Adrenal gland (tissue), 12 donors: ENCODE results near the gene PTPN3. TPM values are rescaled to one million over a fixed set of nuclear protein-coding genes. Genes with fewer than 3 reads are reported as not detected.

Experiments
- DNase-seq, 7 donors: peaks; one replicate each; pipeline ENCODE4 v3.0.0-alpha.2; 2019 to 2020
- H3K27ac ChIP-seq, 5 donors: fragments of 200-600 bp; sonication (generic) in 4 of 5; 1 replicate in 3 of 5; 2 replicates in 2 of 5; pipeline versions ENCODE4 v1.5.1 to v1.8.0; 2016 to 2020; ENCODE audit warnings: mild to moderate bottlenecking in 1 of 5
- H3K27me3 ChIP-seq: fragments of 200-600 bp; 2 replicates; pipeline ENCODE4 v1.8.0; 2021
- H3K36me3 ChIP-seq, 2 donors: fragments of 200-600 bp; replicated peaks in 1 of 2; 1 replicate in 1 of 2; 2 replicates in 1 of 2; pipeline versions ENCODE4 v1.5.1 to v1.8.0; 2018 to 2022
- H3K4me1 ChIP-seq, 2 donors: fragments of 200-600 bp; replicated peaks in 1 of 2; 1 replicate in 1 of 2; 2 replicates in 1 of 2; pipeline versions ENCODE4 v1.5.1 to v1.8.0; 2018 to 2021
- H3K4me3 ChIP-seq, 4 donors: fragments of 200-600 bp; sonication (generic) in 3 of 4; one replicate each; pipeline ENCODE4 v1.5.1; 2016 to 2018
- H3K9me3 ChIP-seq, 3 donors: fragments of 200-600 bp; sonication (generic) in 1 of 3; replicated peaks in 1 of 3; 1 replicate in 2 of 3; 2 replicates in 1 of 3; pipeline versions ENCODE4 v1.5.1 to v1.8.0; 2016 to 2021
- CTCF ChIP-seq, 6 experiments: fragments of 450-650 bp in 4 of 6; fragments of 200-600 bp in 2 of 6; sonication (generic) in 1 of 6; IDR thresholded peaks; 1 replicate in 5 of 6; 2 replicates in 1 of 6; pipeline versions ENCODE4 v1.5.1 to v1.8.0; 2016 to 2021; ENCODE audit warnings: antibody characterized with exemption in 6 of 6, mild to moderate bottlenecking in 2 of 6, moderate library complexity in 1 of 6
- POLR2A ChIP-seq, 2 donors: fragments of 450-650 bp; IDR thresholded peaks; one replicate each; pipeline ENCODE4 v1.6.1; 2017; ENCODE audit warnings: antibody characterized with exemption in 2 of 2, mild to moderate bottlenecking in 2 of 2, moderate library complexity in 1 of 2
- WGBS, 4 donors: extraction: QIAGEN DNeasy Blood & Tissue Kit in 2 of 4; methylation state at CpG; one replicate each; pipeline versions ENCODE4 v1.1.5 to v1.1.7; 2013 to 2017; 5-methylcytosine and 5-hydroxymethylcytosine counted together
- intact Hi-C, 2 donors: fragments of 100-400 bp; cut with DNase I; formaldehyde crosslinking; loops; one replicate each; pipeline versions ENCODE4 v1.14.1 to v1.15.0; 2022 to 2023
- polyA plus RNA-seq, 3 donors: library from polyadenylated mRNA; stranded (reverse); fragments of 200-250 nt in 2 of 3; fragments of 350-450 nt in 1 of 3; fragmentation: Illumina TruSeq in 1 of 3; extraction: RNeasy Lipid Tissue Mini Kit (QIAGEN cat#74804) in 1 of 3; gene quantifications; one replicate each; pipeline ENCODE4 v1.2.3, GENCODE V29; 2013 to 2014
- total RNA-seq, 9 donors: library from RNA; depleted of rRNA in 4 of 9; stranded (reverse); fragments of >200 nt in 4 of 9; fragments of 120-200 nt in 1 of 9; fragmentation: NEBNext Ultra II Directional in 1 of 9; extraction: Animal tissue kit (Norgen Biotek cat#: 25700) in 1 of 9; gene quantifications; one replicate each; pipeline versions ENCODE4 v1.1.0 to v1.2.4, GENCODE V29; 2013 to 2023
- donor health status: healthy with polysubstance abuse.
- donor health status: Bipolar disorder and iron deficiency.
- donor health status: DM: yes; HTN: yes; CAD: no.
- donor health status: DM: no; HTN: no; CAD: no.
- donor health status: DM: no; HTN: no; CAD: no.
- donor health status: DM: yes; HTN: yes; CAD: no.

The PTPN3 gene
- total and polyA plus RNA-seq, 12 donors, result 1.6 to 6.1 (median 3.0) TPM

GRCh38 chr9:109440797-109441287 lies 57.3 kb downstream of the PTPN3 start:
- no peak for TF ChIP-seq POLR2A (IDR thresholded peaks at IDR 0.05)
- TF ChIP-seq CTCF (IDR thresholded peaks at IDR 0.05), result peak; percentile 71 to 91 (median 84)
- intact Hi-C loops, result no loop called here

GRCh38 chr9:109440117-109440515 lies 58.0 kb downstream of the PTPN3 start:
- WGBS, 4 donors, result 12 to 39% (median 30%) methylated on average over 3 of the region's 3 CpGs
- intact Hi-C loops, result no loop called here

More at GRCh38 chr9:109440797-109441287, 57.3 kb downstream of the PTPN3 start:
- no peaks in the 10 kb centered on the region for H3K27me3 ChIP-seq
- peak overlapping the region in 3 of 5 donors; percentile 82 to 86 (median 85) for H3K27ac ChIP-seq
- H3K9me3 ChIP-seq, result no peaks in the 10 kb centered on the region
- peaks cover 26 to 34% of the 10 kb centered on the region in 2 donors for H3K4me1 ChIP-seq
- 0 to 2% (median 2%) methylated on average over 4 of the region's 4 CpGs for WGBS, 4 donors
- H3K36me3 ChIP-seq, result no peaks in the 10 kb centered on the region
- DNase-seq, result peak; percentile 66 to 86 (median 74)
- H3K4me3 ChIP-seq, result no peak overlapping the region

GRCh38 chr9:109439378-109440116 lies 58.6 kb downstream of the PTPN3 start:
- peak overlapping the region in 3 of 5 donors; percentile 82 to 86 (median 85) for H3K27ac ChIP-seq
- DNase-seq, result no peak
- 71 to 82% (median 79%) methylated on average over 8 of the region's 8 CpGs for WGBS, 4 donors
- intact Hi-C loops, result no loop called here
- TF ChIP-seq CTCF (IDR thresholded peaks at IDR 0.05) (no peak), POLR2A (IDR thresholded peaks at IDR 0.05) (no peak)
- no peaks in the 10 kb centered on the region for H3K36me3 ChIP-seq
- no peaks in the 10 kb centered on the region for H3K9me3 ChIP-seq
- H3K4me3 ChIP-seq, result no peak overlapping the region
- H3K27me3 ChIP-seq, result no peaks in the 10 kb centered on the region
- peaks cover 26 to 34% of the 10 kb centered on the region in 2 donors for H3K4me1 ChIP-seq

More at GRCh38 chr9:109440117-109440515, 58.0 kb downstream of the PTPN3 start:
- H3K36me3 ChIP-seq, result no peaks in the 10 kb centered on the region
- TF ChIP-seq CTCF (IDR thresholded peaks at IDR 0.05) (no peak), POLR2A (IDR thresholded peaks at IDR 0.05) (no peak)
- H3K27ac ChIP-seq, result peak overlapping the region in 4 of 5 donors; percentile 15 to 86 (median 84)
- DNase-seq, result peak; percentile 75 to 89 (median 85)
- no peaks in the 10 kb centered on the region for H3K27me3 ChIP-seq
- H3K4me1 ChIP-seq, result peaks cover 26 to 34% of the 10 kb centered on the region in 2 donors
- no peaks in the 10 kb centered on the region for H3K9me3 ChIP-seq
- no peak overlapping the region for H3K4me3 ChIP-seq

DNA sequence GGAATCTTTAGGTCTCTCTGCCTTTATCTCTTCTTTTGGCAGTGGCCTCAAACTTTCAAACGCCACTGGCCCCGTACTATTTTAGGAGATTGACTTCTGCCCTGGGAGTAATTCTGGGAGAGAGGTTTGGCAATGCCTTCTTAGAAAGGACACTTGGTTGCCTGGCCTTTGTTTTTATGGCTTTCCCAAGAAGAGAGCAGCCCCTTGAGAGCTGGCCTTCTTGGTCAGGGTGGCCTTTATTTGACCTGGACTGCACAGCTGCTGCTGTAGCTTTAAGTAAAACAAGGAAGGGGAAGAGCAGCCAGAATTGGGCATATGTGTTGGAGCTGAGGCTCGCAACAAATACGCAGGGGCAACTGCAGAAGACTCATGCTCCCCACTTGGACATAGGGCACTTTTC lies 60.8 kb downstream of the PTPN3 start:
- intact Hi-C loops, result no loop called here
- Histone ChIP-seq H3K27ac (no peak overlapping the region), H3K36me3 (no peaks in the 10 kb centered on the region), H3K4me3 (no peak overlapping the region), H3K4me1 (peaks cover 26 to 34% of the 10 kb centered on the region in 2 donors), H3K27me3 (no peaks in the 10 kb centered on the region), H3K9me3 (no peaks in the 10 kb centered on the region)
- TF ChIP-seq POLR2A (IDR thresholded peaks at IDR 0.05) (no peak), CTCF (IDR thresholded peaks at IDR 0.05) (no peak)
- DNase-seq, result peak in 2 of 7 donors; percentile 15 to 29
- 38 to 55% (median 43%) methylated on average over 4 of the region's 4 CpGs for WGBS, 4 donors
